Stimulated activated CD4-positive, alpha-beta T cell treated with anti-CD3 and anti-CD28 coated beads, Interleukin-2, amount 100 ng/mL, for 24 hours (primary cell): Measurements from ENCODE around the gene VAMP8.
A peak's percentile ranks its signal among the peaks of the same experiment; 100 is the strongest.
"Not testable (repeated sequence)": the region's sequence is repeated elsewhere in the genome, so short reads cannot be mapped to it uniquely, and the experiment has no call there.

Experiments
- DNase-seq, 2 donors: peaks; one replicate each; pipeline ENCODE4 v3.0.0-alpha.2; 2020

VAMP8 gene

GRCh38 chr2:85547859-85548607, 29.4 kb upstream of the VAMP8 start:
- DNase-seq, result no peak

GRCh38 chr2:85548608-85548900, 28.8 kb upstream of the VAMP8 start:
- DNase-seq, result no peak

- no peak for DNase-seq
These were observed 28.3 kb upstream of the VAMP8 start for GRCh38 chr2:85549095-85549494.

DNA sequence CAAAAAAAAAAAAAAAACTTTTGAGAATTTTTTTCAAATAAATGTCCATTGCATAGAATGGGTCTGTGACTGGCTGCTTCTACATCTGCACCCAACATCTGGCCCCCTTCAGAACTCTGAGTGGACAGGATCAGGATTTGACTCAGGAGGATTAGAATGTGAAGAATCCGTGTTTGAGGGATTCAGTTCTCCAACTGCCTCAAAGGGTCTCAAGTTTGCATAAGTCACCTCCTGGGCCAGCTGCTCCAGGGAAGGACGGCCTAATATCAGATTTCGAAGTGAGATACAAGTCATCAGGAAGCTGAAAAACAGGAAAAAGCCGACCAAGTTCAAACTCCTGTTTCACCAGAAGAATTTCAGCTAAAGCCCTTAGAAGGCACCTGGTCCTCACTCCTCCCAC, 27.6 kb upstream of the VAMP8 start:
- no peak for DNase-seq

GRCh38 chr2:85550486-85550885, 26.9 kb upstream of the VAMP8 start:
- DNase-seq, result no peak

DNA sequence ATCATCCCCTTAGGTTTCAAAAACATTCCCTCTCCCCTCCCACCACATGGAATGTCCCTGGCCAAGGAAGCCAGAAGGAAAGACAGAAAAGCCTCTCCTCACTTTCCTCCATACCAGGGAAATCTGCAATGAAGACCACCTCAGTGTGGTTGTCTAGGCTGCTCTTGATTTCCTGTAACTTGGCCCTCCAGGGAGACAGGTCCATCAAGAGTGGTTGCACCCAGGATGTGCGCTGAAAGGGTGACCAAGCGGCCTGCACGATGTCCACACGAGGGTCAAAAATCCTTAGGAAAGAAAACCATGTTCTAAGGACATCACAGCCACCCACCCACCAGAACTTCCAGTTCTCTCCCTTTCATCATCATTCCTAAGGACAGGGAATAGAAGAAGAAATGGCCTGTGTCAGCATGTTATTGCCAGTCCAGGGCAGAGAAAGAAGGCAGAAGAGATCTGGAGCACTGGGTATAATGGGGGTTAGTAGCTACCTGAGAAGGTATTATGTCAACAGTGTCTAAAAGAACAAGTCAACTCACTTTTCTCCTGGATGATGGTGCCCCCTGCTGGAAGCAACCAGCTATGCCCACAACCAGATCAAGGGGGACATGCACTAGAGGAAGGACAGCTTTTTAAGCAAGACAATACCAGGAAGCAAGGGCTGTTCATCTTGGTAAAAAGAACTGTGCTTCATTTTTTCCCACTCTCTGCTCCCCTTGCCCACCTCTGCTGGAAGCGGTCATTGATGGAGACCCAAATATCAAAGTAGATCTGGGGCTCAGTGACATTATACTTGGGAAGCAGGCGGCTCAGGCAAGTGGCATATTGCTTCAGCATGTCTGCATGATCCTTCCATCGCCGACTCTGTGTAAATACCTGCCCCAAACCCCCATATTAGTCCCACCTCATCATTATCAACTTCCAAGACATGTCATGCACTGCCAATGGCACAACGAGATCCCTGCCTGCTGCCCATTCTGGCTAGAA, 25.4 kb upstream of the VAMP8 start:
- DNase-seq, result peak; percentile 85 to 90

GRCh38 chr2:85553184-85553583, 24.2 kb upstream of the VAMP8 start:
- DNase-seq, result no peak

- no peak for DNase-seq
These were observed 22.3 kb upstream of the VAMP8 start for GRCh38 chr2:85554980-85555612.

DNA sequence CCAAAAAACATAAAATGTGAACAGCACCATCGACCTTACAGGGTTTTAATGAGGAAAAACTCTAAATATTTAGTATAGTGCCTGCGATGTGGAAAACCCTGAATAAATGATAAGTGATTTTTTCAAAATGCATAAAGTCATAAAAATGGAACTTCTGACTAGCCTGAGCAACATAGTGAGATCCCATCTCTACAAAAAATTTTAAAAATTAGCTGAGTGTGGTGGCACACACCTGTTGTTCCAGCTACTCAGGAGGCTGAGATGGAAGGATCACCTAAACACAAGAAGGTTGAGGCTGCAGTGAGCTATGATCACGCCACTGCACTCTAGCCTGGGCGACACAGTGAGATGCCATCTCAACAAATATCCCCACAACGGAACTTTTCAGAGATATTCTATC, 20.3 kb upstream of the VAMP8 start:
- DNase-seq, result no peak

GRCh38 chr2:85558160-85558559, 19.2 kb upstream of the VAMP8 start:
- no peak for DNase-seq

- DNase-seq, result not testable (repeated sequence)
These were observed 17.0 kb upstream of the VAMP8 start for GRCh38 chr2:85560403-85560726.

DNA sequence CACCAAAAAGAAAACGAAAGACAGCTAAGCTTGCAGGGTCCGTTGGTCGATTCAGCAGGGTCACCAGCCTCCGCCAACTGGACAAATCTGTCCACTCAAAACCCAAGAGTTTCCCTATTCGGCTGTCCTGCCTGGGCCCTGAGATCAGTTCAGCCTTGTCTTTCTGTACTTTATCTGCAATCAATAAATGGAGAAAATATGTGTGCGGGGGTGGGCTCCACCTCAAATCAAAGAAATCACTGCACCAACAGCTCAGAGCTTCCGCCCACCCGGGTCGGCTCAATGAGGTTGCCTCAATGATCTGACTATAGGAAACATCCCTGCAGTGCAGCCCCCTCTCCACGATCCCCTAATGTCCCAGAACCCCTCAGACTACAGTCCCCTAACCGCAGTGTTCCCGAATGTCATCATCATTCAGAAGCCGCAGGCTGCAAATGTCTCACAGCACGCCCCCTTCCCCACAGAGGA, 16.5 kb upstream of the VAMP8 start:
- no peak for DNase-seq

DNA sequence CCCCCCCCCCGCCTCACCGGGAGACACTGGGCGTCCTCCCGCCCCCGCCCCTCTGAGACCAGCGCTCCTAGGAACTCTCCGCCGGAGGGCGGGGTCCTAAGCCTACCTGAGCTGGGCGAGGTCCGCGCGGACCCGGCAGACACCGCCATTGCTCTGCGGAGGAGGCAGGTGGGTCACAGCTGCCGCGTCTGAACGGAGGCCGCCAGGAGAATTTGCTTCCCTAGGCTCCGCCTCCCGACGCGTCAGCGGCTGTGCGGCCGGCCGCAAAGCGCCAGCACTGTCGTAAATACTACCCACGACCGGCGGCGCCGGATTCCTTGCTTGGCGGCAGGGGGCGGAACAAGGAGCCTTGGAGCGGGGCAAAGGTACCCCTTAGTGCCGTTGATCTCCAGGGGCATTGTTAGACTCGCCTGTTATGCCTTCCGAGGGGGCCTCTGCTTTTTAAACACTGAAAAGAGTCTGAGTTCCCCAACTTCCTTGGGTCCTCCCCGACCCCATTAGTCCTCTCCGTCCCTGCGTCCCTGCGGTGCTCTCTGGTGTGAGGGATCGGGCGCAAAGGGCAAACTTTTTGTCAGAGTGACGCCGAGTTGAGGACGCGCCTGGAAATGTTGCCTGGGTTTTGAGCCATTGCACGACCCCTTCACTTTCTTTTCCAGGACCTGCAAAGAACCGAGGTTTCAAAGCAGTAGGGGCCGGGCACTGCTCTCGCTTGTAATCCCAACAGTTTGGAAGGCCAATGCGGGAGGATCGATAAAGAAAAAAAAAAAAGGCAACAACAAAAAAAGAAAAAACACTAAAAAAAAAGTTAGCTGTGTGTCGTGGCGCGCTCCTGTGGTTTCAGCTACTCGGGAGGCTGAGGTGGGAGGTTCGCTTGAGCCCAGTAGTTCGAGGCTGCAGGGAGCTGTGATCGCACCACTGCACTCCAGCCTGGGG, 15.8 kb upstream of the VAMP8 start, which contains the start of gene GGCX:
Gene GGCX, minus strand, starts transcription at position 214 of the 933 bp plus-strand sequence. Its CDS starts 65 bp downstream, at position 149.
- DNase-seq, result peak; percentile 94 to 97

- no peak for DNase-seq
These were observed 13.2 kb upstream of the VAMP8 start for GRCh38 chr2:85564144-85564563.

GRCh38 chr2:85566265-85566664, 11.1 kb upstream of the VAMP8 start:
- no peak for DNase-seq

GRCh38 chr2:85575739-85576138, 1.6 kb upstream of the VAMP8 start:
- no peak for DNase-seq

DNA sequence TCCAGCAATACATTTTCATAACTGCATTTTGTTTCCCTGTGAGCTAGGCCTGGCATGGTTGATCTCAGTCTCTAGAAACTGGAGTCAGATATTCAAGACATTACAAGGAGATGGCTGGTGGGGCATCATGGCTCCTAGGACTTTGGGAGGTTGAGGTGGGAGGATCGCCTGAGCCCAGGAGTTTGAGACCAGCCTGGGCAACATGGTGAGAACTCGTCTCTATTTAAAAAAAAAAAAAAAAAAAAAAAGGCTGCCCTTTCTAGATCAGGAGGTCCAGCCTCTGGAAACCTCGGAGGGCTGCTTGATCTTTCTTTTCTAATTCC, 362 bp upstream of the VAMP8 start:
- DNase-seq, result no peak

- DNase-seq, result peak; percentile 32 to 38
These were observed 1.1 kb downstream of the VAMP8 start for GRCh38 chr2:85578243-85579180.

- no peak for DNase-seq
These were observed 2.0 kb downstream of the VAMP8 start for GRCh38 chr2:85579266-85579935.

GRCh38 chr2:85580206-85580605, 2.8 kb downstream of the VAMP8 start:
- no peak for DNase-seq

DNA sequence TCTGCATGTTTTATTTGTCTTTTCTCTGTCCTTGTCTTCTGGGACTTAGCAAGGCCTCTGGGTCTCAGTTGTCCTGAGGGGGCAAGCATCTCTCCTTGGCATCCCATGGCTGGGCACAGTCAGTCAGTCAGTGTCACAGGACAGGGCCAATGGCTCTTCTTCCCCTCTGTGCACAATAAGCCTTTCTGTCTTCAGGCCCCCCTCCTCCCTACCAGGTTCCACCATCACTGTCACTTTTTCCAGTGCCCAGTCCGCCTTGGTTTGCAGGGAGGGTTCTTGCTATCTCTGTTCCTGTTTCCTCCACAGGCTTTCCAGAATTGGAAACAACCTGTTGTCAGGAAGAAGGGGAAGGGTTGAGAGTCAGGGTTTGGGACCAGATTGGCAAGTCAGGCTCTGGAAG, 5.1 kb downstream of the VAMP8 start:
- DNase-seq, result no peak
